HG03342 (cell line): ENCODE data around the gene DHX8.
A peak's percentile ranks its signal among the peaks of the same experiment; 100 is the strongest.

ENCODE experiments used
- ATAC-seq: cut with Tn5 transposase; IDR thresholded peaks from one replicate; pipeline ENCODE4 v1.9.1; 2021; ENCODE audit warnings: mild to moderate bottlenecking, moderate library complexity; ENCODE audit not compliant: unreplicated experiment

DHX8 gene

GRCh38 chr17:43521389-43521788 is 37.6 kb downstream of the DHX8 start:
- ATAC-seq = no peak

- ATAC-seq = no peak
These were observed 41.3 kb downstream of the DHX8 start for GRCh38 chr17:43524945-43525575.

- ATAC-seq = no peak
These were observed 43.3 kb downstream of the DHX8 start for GRCh38 chr17:43526886-43527648.

GRCh38 chr17:43528319-43528987 is 44.7 kb downstream of the DHX8 start:
- no peak for ATAC-seq

- ATAC-seq = no peak
These were observed 45.4 kb downstream of the DHX8 start for GRCh38 chr17:43528988-43529814.

GRCh38 chr17:43529947-43530287 is 46.1 kb downstream of the DHX8 start:
- no peak for ATAC-seq

- ATAC-seq = no peak
These were observed 46.7 kb downstream of the DHX8 start for GRCh38 chr17:43530288-43531081.

GRCh38 chr17:43531082-43531378 is 47.3 kb downstream of the DHX8 start:
- ATAC-seq = no peak

- no peak for ATAC-seq
These were observed 48.2 kb downstream of the DHX8 start for GRCh38 chr17:43531955-43532354.

- no peak for ATAC-seq
These were observed 48.8 kb downstream of the DHX8 start for GRCh38 chr17:43532581-43532980.

GRCh38 chr17:43533699-43534098 is 49.9 kb downstream of the DHX8 start:
- ATAC-seq = no peak

- ATAC-seq = no peak
These were observed 51.1 kb downstream of the DHX8 start for GRCh38 chr17:43534909-43535308.

- no peak for ATAC-seq
These were observed 52.6 kb downstream of the DHX8 start for GRCh38 chr17:43536236-43536992.

GRCh38 chr17:43540821-43541674 is 57.3 kb downstream of the DHX8 start:
- ATAC-seq = no peak

- ATAC-seq = no peak
These were observed 59.1 kb downstream of the DHX8 start for GRCh38 chr17:43542859-43543258.

- ATAC-seq = no peak
These were observed 59.5 kb downstream of the DHX8 start for GRCh38 chr17:43543300-43543699.

- ATAC-seq = no peak
These were observed 60.2 kb downstream of the DHX8 start for GRCh38 chr17:43543771-43544575.

- ATAC-seq = peak; percentile 10
These were observed 61.5 kb downstream of the DHX8 start for GRCh38 chr17:43545383-43545632.
